Glomerular visceral epithelial cell (primary cell): ENCODE data around the gene ABHD6.
"Not testable (repeated sequence)": the region's sequence is repeated elsewhere in the genome, so short reads cannot be mapped to it uniquely, and the experiment has no call there.

Experiments
- DNase-seq: peaks from one replicate; pipeline ENCODE4 v3.0.0-alpha.2; 2016; ENCODE audit errors: extremely low spot score

Gene ABHD6, protein sequence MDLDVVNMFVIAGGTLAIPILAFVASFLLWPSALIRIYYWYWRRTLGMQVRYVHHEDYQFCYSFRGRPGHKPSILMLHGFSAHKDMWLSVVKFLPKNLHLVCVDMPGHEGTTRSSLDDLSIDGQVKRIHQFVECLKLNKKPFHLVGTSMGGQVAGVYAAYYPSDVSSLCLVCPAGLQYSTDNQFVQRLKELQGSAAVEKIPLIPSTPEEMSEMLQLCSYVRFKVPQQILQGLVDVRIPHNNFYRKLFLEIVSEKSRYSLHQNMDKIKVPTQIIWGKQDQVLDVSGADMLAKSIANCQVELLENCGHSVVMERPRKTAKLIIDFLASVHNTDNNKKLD

DNA sequence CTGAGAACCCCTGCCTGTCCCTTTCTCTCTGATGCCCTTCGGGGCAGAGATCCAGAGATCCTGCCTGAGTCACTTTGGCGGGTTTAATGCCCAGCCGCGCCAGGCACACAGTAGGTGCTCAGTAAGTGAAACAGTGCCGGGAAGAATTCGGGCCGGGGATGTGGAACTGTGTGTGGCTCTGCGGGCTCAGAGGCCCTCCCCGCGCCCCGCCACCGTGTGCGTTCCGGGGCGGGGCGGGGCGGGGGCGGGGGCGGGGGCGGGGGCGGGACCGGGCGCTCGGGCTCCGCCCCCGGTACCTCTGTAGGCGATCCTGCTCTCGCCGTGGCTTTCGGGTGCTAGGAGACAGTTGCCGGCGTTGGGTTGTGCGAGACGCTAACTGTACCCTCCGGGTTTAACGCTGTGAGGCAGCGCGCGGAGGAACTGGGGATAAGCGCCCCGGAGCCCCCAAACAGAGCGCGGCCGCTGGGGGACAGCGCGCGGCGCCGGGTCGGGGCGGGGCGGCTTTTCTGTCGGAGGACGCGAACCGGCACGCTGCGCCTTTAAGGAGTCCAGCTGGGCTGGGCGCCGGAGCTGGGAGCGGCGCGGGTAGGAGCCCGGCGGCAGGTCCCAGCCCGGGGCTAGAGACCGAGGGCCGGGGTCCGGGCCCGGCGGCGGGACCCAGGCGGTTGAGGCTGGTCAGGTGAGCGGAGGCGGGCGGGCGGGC is at the start of gene ABHD6:
Gene ABHD6, plus strand, starts transcription at position 555 of the 703 bp plus-strand sequence. CDS start 18,795 bp downstream, outside the sequence.
- peak; percentile 65 for DNase-seq

GRCh38 chr3:58188173-58188564 is 49.4 kb upstream of the ABHD6 start:
- DNase-seq, result no peak

DNA sequence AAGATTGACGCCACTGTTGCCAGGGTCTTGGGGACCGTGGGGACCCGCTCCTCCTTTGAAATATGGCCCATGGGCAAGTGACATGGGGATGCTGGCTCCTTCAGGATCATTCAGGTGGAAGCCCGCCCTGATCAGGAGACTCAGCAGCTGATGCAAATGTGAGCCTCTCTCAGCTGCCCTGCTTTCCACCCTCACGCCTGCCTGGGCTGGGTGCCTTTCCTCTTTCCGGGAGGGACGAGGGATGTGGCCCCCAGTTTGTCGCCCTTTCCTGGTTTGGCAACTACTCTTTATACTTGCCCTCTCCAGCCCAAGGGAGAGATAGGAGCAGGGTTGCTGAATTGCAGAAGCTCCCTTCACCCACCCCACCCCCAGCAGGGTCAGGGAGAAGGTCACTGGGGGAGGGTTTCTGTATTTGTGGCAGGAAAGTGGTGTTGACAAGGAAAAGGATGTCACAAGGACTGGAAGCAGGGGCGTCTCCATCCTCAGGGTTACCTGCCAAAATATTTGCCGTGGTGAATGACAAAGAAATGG is 48.6 kb upstream of the ABHD6 start:
- DNase-seq, result no peak

GRCh38 chr3:58189691-58190090 is 47.9 kb upstream of the ABHD6 start:
- DNase-seq, result no peak

GRCh38 chr3:58190291-58190690 is 47.3 kb upstream of the ABHD6 start:
- DNase-seq, result no peak

GRCh38 chr3:58190882-58191281 is 46.7 kb upstream of the ABHD6 start:
- DNase-seq, result no peak

- DNase-seq, result no peak
Observed at GRCh38 chr3:58191361-58191991, 46.1 kb upstream of the ABHD6 start.

DNA sequence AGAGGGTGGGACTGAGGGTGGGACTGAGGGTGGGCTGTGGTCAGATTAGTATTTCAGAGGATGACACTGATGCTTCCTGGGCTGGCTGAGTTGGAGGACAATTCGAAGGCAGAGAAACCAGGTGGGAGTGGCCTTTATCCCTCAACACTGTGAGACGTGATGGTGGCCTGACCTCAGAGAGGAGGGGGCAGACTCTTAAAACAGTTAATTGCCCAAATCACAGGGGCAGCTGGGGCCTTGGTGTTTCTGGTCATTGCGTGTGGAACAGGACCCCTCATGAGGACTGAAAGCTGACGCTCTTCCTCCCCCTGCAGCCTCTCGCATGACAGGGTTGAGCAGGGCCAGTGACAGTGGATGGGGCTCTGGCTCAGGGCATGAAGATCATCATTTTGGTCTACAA is 45.5 kb upstream of the ABHD6 start:
- DNase-seq, result no peak

DNA sequence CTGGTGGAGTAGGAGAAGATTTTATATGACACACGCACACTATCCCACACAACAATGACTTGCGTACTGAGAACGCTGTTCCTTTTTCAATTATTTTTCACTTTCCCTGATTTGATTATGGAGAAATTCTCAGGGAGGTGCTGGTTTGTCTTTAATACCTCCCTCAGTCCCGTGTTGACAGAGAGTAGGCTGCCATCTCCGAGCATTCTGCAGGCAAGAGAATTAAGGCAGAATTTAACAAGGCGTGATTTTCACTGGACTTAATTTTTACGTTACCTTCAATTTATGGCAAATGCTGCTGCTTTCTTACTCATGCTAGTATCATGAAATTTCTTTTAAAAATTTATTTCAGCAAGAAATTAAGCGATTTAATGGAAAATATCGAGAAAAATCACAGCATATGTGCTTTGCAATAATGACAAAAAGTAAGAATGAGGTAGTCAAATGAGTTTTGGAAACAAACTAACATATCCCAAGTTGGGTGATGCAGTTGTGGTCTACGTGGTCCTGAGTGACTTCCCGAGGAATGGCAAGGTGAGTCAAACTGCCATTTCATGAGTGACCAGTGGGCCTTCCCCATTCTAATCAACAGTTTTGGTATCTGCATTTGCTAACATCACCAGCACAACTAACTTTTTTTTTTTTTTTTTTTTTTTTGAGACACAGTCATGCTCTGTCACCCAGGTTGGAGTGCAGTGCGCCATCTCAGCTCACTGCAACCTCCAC is 43.7 kb upstream of the ABHD6 start:
- DNase-seq, result no peak

DNA sequence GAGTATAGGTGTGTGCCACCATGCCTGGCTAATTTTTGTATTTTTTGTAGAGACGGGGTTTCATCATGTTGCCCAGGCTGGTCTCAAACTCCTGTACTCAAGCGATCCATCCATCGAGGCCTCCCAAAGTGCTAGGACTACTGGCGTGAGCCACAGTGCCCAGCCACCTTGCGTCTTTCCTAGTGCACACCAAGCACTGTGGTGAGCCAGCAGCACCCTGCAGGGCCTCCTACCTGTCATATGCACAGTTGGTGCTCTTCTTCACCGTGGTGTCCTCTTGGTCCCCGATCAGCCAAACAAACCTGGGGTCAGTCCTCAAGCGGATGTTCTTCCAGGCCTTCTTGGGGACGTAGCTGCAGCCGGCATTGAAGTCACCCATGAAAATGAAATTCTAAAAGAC is 40.0 kb upstream of the ABHD6 start:
- no peak for DNase-seq

DNA sequence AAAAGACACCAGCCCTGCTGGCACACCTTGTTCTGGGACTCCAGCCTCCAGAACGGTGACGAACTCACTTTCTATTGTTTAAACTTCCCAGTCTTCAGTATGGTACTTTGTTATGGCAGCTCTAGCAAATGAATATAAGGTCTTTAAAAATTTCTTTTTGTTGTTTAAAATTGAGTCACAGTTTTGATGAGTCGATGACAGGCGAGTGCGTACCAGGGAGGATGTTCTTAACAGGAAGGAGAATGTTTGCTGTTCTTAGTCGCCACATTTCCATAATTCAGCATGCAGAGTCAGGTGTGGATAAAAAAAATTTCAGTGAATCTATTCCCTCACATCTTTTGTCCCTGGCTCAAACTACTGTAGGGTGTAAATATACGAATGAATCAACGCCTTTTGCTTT is 39.2 kb upstream of the ABHD6 start:
- no peak for DNase-seq

GRCh38 chr3:58198804-58199203 is 38.8 kb upstream of the ABHD6 start:
- DNase-seq, result no peak

- no peak for DNase-seq
Observed at GRCh38 chr3:58200121-58200709, 37.4 kb upstream of the ABHD6 start.

- DNase-seq, result no peak
Observed at GRCh38 chr3:58200846-58201355, 36.7 kb upstream of the ABHD6 start.

GRCh38 chr3:58201451-58201850 is 36.1 kb upstream of the ABHD6 start:
- DNase-seq, result not testable (repeated sequence)

GRCh38 chr3:58202917-58203360 is 34.7 kb upstream of the ABHD6 start:
- no peak for DNase-seq

- no peak for DNase-seq
Observed at GRCh38 chr3:58203541-58203940, 34.1 kb upstream of the ABHD6 start.

- no peak for DNase-seq
Observed at GRCh38 chr3:58204720-58205119, 32.9 kb upstream of the ABHD6 start.

DNA sequence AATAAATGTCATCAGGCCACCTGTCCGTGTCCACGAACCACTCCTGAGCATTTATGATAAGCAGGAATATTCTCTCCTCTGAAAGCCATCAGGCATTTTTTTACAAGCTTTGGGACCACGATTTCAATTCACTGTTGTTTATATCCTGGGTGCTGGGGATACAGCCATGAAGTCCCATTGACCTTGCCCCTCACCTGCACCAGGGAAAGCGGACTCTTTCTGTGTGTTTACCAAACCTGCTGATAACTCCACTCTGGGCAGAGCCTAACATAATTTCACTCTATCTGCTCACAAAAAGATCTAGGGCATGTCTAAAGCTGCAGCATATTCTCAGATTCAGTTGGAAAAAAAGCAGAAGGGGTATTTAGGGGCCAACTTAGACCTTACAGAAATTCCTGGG is 31.6 kb upstream of the ABHD6 start:
- DNase-seq, result no peak

GRCh38 chr3:58206406-58207011 is 31.1 kb upstream of the ABHD6 start:
- DNase-seq, result no peak

DNA sequence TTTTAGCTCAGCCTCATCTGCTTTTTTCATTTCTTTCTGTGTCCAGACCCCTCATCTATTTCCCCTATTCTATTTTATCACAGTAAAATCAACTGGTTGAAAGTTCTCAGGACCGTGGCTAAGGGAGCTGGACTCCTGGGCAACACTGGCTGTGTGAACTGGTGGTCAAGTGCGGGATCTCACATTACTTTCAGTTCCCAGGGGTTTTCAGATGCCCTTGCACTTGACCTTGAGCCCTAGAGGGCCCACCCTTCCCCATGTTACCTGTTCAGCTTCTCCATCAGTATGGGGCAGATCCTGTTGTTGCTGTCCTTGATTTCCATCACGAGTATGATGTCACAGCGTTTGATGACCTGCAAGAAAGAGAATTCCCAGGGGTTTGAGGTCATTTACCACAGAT is 29.6 kb upstream of the ABHD6 start:
- DNase-seq, result no peak
